Trophoblast cell (in vitro differentiated cells and primary cell): ENCODE data around the gene GEMIN5.

Source experiments
- DNase-seq, 2 donors: peaks; one replicate each; pipeline ENCODE4 v3.0.0-alpha.2; 2016
- H2AFZ ChIP-seq: 2 replicates; pipeline ENCODE4 v1.6.1; 2013; ENCODE audit warnings: low read length, moderate library complexity, mild to moderate bottlenecking; ENCODE audit not compliant: insufficient read depth, poor library complexity
- H2AK5ac ChIP-seq: 2 replicates; pipeline ENCODE4 v1.6.1; 2013; ENCODE audit warnings: mild to moderate bottlenecking, low read length
- H2BK120ac ChIP-seq: 2 replicates; pipeline ENCODE4 v1.6.1; 2013; ENCODE audit warnings: low read length, mild to moderate bottlenecking, moderate library complexity; ENCODE audit not compliant: insufficient read depth, poor library complexity
- H2BK12ac ChIP-seq: 2 replicates; pipeline ENCODE4 v1.6.1; 2013; ENCODE audit warnings: mild to moderate bottlenecking, low read length, moderate library complexity
- H2BK5ac ChIP-seq: 2 replicates; pipeline ENCODE4 v1.6.1; 2013; ENCODE audit warnings: low read length, low read depth, moderate library complexity, mild to moderate bottlenecking; ENCODE audit not compliant: poor library complexity
- H3K14ac ChIP-seq: 2 replicates; pipeline ENCODE4 v1.6.1; 2013; ENCODE audit warnings: mild to moderate bottlenecking, low read length
- H3K18ac ChIP-seq: 2 replicates; pipeline ENCODE4 v1.6.1; 2013; ENCODE audit warnings: mild to moderate bottlenecking, low read length
- H3K23ac ChIP-seq: 2 replicates; pipeline ENCODE4 v1.6.1; 2013; ENCODE audit warnings: low read length
- H3K27ac ChIP-seq: 2 replicates; pipeline ENCODE4 v1.5.1; 2013; ENCODE audit warnings: low read depth, mild to moderate bottlenecking, inconsistent platforms, low read length, moderate library complexity
- H3K27me3 ChIP-seq: 2 replicates; pipeline ENCODE4 v1.6.1; 2013; ENCODE audit warnings: inconsistent platforms, mild to moderate bottlenecking, low read length, moderate library complexity; ENCODE audit not compliant: insufficient read depth
- H3K36me3 ChIP-seq, 2 experiments: 1 replicate in 1 of 2; 2 replicates in 1 of 2; pipeline ENCODE4 v1.6.1; 2013; ENCODE audit warnings: low read length in 2 of 2, mild to moderate bottlenecking in 2 of 2, moderate library complexity in 1 of 2; ENCODE audit not compliant: insufficient read depth in 2 of 2, control insufficient read depth in 1 of 2
- H3K4ac ChIP-seq: 2 replicates; pipeline ENCODE4 v1.6.1; 2013; ENCODE audit warnings: low read depth, mild to moderate bottlenecking, low read length, moderate library complexity
- H3K4me1 ChIP-seq, 2 experiments: 1 replicate in 1 of 2; 2 replicates in 1 of 2; pipeline ENCODE4 v1.6.1; 2013; ENCODE audit warnings: low read length in 2 of 2, mild to moderate bottlenecking in 2 of 2, moderate library complexity in 1 of 2; ENCODE audit not compliant: insufficient read depth in 2 of 2, control insufficient read depth in 1 of 2
- H3K4me2 ChIP-seq: 2 replicates; pipeline ENCODE4 v1.6.1; 2013; ENCODE audit warnings: inconsistent platforms, mild to moderate bottlenecking, low read length, moderate library complexity
- H3K4me3 ChIP-seq: 2 replicates; pipeline ENCODE4 v1.5.1; 2013; ENCODE audit warnings: mild to moderate bottlenecking, low read depth, low read length, inconsistent platforms
- H3K79me1 ChIP-seq: one replicate; pipeline ENCODE4 v1.6.1; 2013; ENCODE audit warnings: low read length
- H3K79me2 ChIP-seq: 2 replicates; pipeline ENCODE4 v1.6.1; 2013; ENCODE audit warnings: low read length, mild to moderate bottlenecking; ENCODE audit not compliant: control insufficient read depth, insufficient read depth, poor library complexity
- H3K9ac ChIP-seq: 2 replicates; pipeline ENCODE4 v1.6.1; 2013; ENCODE audit warnings: mild to moderate bottlenecking, low read length
- H3K9me3 ChIP-seq: 2 replicates; pipeline ENCODE4 v1.6.1; 2013; ENCODE audit warnings: low read depth, mild to moderate bottlenecking, control low read depth, inconsistent platforms, low read length; ENCODE audit not compliant: insufficient read depth
- H4K12ac ChIP-seq: 2 replicates; pipeline ENCODE4 v1.6.1; 2013; ENCODE audit warnings: low read depth, mild to moderate bottlenecking, low read length, moderate library complexity
- H4K8ac ChIP-seq: 2 replicates; pipeline ENCODE4 v1.6.1; 2013; ENCODE audit warnings: low read depth, mild to moderate bottlenecking, low read length, moderate library complexity
- H4K91ac ChIP-seq: one replicate; pipeline ENCODE4 v1.6.1; 2013; ENCODE audit warnings: low read depth, mild to moderate bottlenecking, low read length, moderate library complexity
- WGBS: extraction: QIAGEN DNeasy Blood & Tissue Kit; methylation state at CpG from one replicate; pipeline ENCODE4 v1.1.7; 2013; ENCODE audit warnings: missing lambda C conversion rate; ENCODE audit not compliant: insufficient read length, insufficient coverage; ENCODE audit errors: extremely low coverage; 5-methylcytosine and 5-hydroxymethylcytosine counted together

GEMIN5 gene

GRCh38 chr5:154901913-154902312 is 36.1 kb downstream of the GEMIN5 start:
- Histone ChIP-seq H3K14ac (no peak overlapping the region), H2BK12ac (no peak overlapping the region), H2BK120ac (no peak overlapping the region), H3K4ac (no peak overlapping the region), H3K79me2 (no peaks in the 10 kb centered on the region), H3K4me1 (no peaks in the 10 kb centered on the region), H4K91ac (no peak overlapping the region), H4K12ac (no peak overlapping the region), H2BK5ac (no peak overlapping the region), H3K18ac (no peak overlapping the region), H3K23ac (no peak overlapping the region), H3K79me1 (no peaks in the 10 kb centered on the region), H3K27me3 (no peaks in the 10 kb centered on the region), H2AFZ (no peak overlapping the region), H2AK5ac (no peak overlapping the region), H3K4me3 (no peak overlapping the region), H3K4me2 (no peak overlapping the region), H4K8ac (no peak overlapping the region), H3K36me3 (peaks cover 20 to 37% of the 10 kb centered on the region in 2 experiments), H3K27ac (no peak overlapping the region), H3K9me3 (no peaks in the 10 kb centered on the region), H3K9ac (no peak overlapping the region)
- no CpG with 5 or more reads among the region's 6 CpGs for WGBS
- DNase-seq: no peak

GRCh38 chr5:154901276-154901675 is 36.7 kb downstream of the GEMIN5 start:
- no peak overlapping the region for H3K4ac ChIP-seq
- no peak overlapping the region for H4K91ac ChIP-seq
- no peak overlapping the region for H3K4me2 ChIP-seq
- H3K79me1 ChIP-seq: no peaks in the 10 kb centered on the region
- H3K18ac ChIP-seq: no peak overlapping the region
- no peaks in the 10 kb centered on the region for H3K27me3 ChIP-seq
- DNase-seq: no peak
- H3K4me3 ChIP-seq: no peak overlapping the region
- no peaks in the 10 kb centered on the region for H3K4me1 ChIP-seq
- H3K14ac ChIP-seq: no peak overlapping the region
- no peak overlapping the region for H3K9ac ChIP-seq
- no peak overlapping the region for H2AK5ac ChIP-seq
- H2BK12ac ChIP-seq: no peak overlapping the region
- no peak overlapping the region for H2BK120ac ChIP-seq
- H3K36me3 ChIP-seq: peaks cover 20 to 37% of the 10 kb centered on the region in 2 experiments
- no peak overlapping the region for H3K27ac ChIP-seq
- no peak overlapping the region for H2AFZ ChIP-seq
- WGBS: no CpG with 5 or more reads among the region's 2 CpGs
- no peak overlapping the region for H4K12ac ChIP-seq
- H4K8ac ChIP-seq: no peak overlapping the region
- H3K9me3 ChIP-seq: no peaks in the 10 kb centered on the region
- H2BK5ac ChIP-seq: no peak overlapping the region
- no peak overlapping the region for H3K23ac ChIP-seq
- H3K79me2 ChIP-seq: no peaks in the 10 kb centered on the region

GRCh38 chr5:154900066-154900465 is 37.9 kb downstream of the GEMIN5 start:
- Histone ChIP-seq H4K8ac (no peak overlapping the region), H3K9ac (no peak overlapping the region), H3K27me3 (no peaks in the 10 kb centered on the region), H3K4me1 (no peaks in the 10 kb centered on the region), H3K4ac (no peak overlapping the region), H3K9me3 (no peaks in the 10 kb centered on the region), H2BK12ac (no peak overlapping the region), H3K14ac (no peak overlapping the region), H2AK5ac (no peak overlapping the region), H3K27ac (no peak overlapping the region), H3K36me3 (peaks cover 24 to 41% of the 10 kb centered on the region in 2 experiments), H2AFZ (no peak overlapping the region), H4K91ac (no peak overlapping the region), H2BK120ac (no peak overlapping the region), H4K12ac (no peak overlapping the region), H3K79me1 (no peaks in the 10 kb centered on the region), H3K23ac (no peak overlapping the region), H3K4me2 (no peak overlapping the region), H3K4me3 (no peak overlapping the region), H3K79me2 (no peaks in the 10 kb centered on the region), H3K18ac (no peak overlapping the region), H2BK5ac (no peak overlapping the region)
- no peak for DNase-seq
- no CpG with 5 or more reads among the region's 1 CpG for WGBS

GRCh38 chr5:154899151-154899816 is 38.7 kb downstream of the GEMIN5 start:
- Histone ChIP-seq H3K4me2 (no peak overlapping the region), H2AFZ (no peak overlapping the region), H4K91ac (no peak overlapping the region), H3K27ac (no peak overlapping the region), H3K9ac (no peak overlapping the region), H3K4ac (no peak overlapping the region), H2BK12ac (no peak overlapping the region), H2BK120ac (no peak overlapping the region), H2AK5ac (no peak overlapping the region), H3K27me3 (no peaks in the 10 kb centered on the region), H3K36me3 (peaks cover 21 to 36% of the 10 kb centered on the region in 2 experiments), H3K23ac (no peak overlapping the region), H3K4me3 (no peak overlapping the region), H3K9me3 (no peaks in the 10 kb centered on the region), H3K79me2 (no peaks in the 10 kb centered on the region), H3K18ac (no peak overlapping the region), H3K79me1 (no peaks in the 10 kb centered on the region), H4K12ac (no peak overlapping the region), H3K4me1 (no peaks in the 10 kb centered on the region), H3K14ac (no peak overlapping the region), H2BK5ac (no peak overlapping the region), H4K8ac (no peak overlapping the region)
- DNase-seq: no peak
- no CpG with 5 or more reads among the region's 9 CpGs for WGBS
